ENCODE measurements around the gene ZNF140. TPM values are rescaled to one million over a fixed set of nuclear protein-coding genes. Genes with fewer than 3 reads are reported as not detected.

Gene ZNF140
- total and polyA plus RNA-seq, 2 of the 4 experiments (the other 2 are of a cell fraction): 8.3 to 25.8 TPM

DNA sequence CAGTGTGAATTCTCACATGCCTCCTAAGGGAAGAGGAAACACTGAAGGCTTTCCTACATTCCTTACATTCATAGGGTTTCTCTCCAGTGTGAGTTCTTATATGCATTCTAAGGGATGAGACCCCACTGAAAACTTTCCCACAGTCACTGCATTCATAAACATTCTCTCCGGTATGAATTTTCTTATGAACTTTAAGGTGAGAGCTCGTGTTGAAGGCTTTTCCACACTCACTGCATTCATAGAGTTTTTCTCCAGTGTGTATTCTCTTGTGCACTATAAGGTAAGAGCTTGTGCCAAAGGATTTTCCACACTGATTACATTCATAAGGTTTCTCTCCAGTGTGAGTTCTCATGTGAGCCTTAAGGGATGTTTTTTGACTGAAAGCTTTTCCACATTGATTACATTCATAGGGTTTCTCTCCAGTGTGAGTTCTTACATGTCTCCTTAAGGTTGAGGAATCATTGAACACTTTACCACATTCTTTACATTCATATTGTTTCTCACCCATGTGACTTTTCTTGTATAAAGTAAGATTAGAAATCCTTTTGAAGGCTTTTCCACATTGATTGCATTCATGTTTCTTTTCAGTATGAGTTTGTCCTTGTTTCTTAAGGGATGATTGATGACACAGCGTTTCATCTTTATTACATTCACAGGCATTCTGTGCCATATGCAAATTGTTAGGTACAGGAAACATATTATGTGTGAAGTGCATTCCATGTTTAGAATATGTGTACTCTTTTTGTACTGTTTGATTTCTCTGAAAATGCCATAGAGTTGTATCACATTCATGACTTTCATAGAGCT, 39.9 kb downstream of the ZNF140 start:
- H2BK15ac ChIP-seq (ENCODE audit: low read depth, low read length): no peak overlapping the region

More for the DNA sequence above, 39.9 kb downstream of the ZNF140 start:
- Histone ChIP-seq H3K4me2 (ENCODE audit: low read depth, low read length) (no peak overlapping the region), H3K9ac (ENCODE audit: low read depth, low read length) (no peak overlapping the region), H3K9me1 (ENCODE audit: insufficient read depth, low read length) (no peaks in the 10 kb centered on the region), H3K27me3 (ENCODE audit: control insufficient read depth, insufficient read depth, low read length) (no peaks in the 10 kb centered on the region), H2BK120ac (ENCODE audit: low read depth, low read length) (no peak overlapping the region), H2BK20ac (ENCODE audit: low read depth, low read length) (no peak overlapping the region), H4K91ac (ENCODE audit: insufficient read depth, low read depth, low read length) (no peak overlapping the region), H3K4me1 (ENCODE audit: control insufficient read depth, insufficient read depth, low read length) (no peaks in the 10 kb centered on the region), H3K14ac (replicated peaks; ENCODE audit: low read depth, low read length) (no peak overlapping the region), H3K36me3 (ENCODE audit: control insufficient read depth, insufficient read depth, low read length) (peaks cover 19% of the 10 kb centered on the region), H2AFZ (replicated peaks; ENCODE audit: low read length, poor library complexity) (no peak overlapping the region), H2AK9ac (replicated peaks; ENCODE audit: low read depth, low read length, poor library complexity) (no peak overlapping the region), H3K27ac (ENCODE audit: insufficient read depth, low read length) (no peak overlapping the region), H3K9me3 (ENCODE audit: control insufficient read depth, insufficient read depth, low read length) (peaks cover 76% of the 10 kb centered on the region), H2BK5ac (ENCODE audit: low read depth, low read length, poor library complexity, severe bottlenecking) (no peak overlapping the region), H4K8ac (ENCODE audit: low read depth in 2 of 2, low read length in 2 of 2) (no peak overlapping the region), H3K79me1 (ENCODE audit: low read depth in 1 of 2, low read length in 2 of 2) (peaks cover 0 to 3% of the 10 kb centered on the region in 2 experiments; a peak in 1 of 4 replicates), H2AK5ac (ENCODE audit: low read depth, low read length) (no peak overlapping the region), H3K4ac (ENCODE audit: low read depth, low read length) (no peak overlapping the region), H3K18ac (ENCODE audit: low read depth, low read length) (no peak overlapping the region), H3K23ac (ENCODE audit: low read depth, low read length) (no peak overlapping the region), H4K20me1 (ENCODE audit: insufficient read depth, low read length) (no peaks in the 10 kb centered on the region), H4K5ac (ENCODE audit: low read depth, low read length) (no peak overlapping the region), H3K56ac (ENCODE audit: extremely low read depth, insufficient read depth, low read length) (no peak overlapping the region), H3K4me3 (ENCODE audit: insufficient read depth, low read depth, low read length) (no peak overlapping the region)
- ChIA-PET POLR2A (ENCODE audit: unreplicated experiment) (no interaction called here), CTCF (no interaction called here)
- DNase-seq (no peak), ATAC-seq (ENCODE audit: low read depth) (no peak)
- peak; percentile 33; the same call in 1 of the 2 replicates for TF ChIP-seq MAFK (IDR thresholded peaks at IDR 0.05; ENCODE audit: low read depth, low read length)
- no peak for TF ChIP-seq CHD1 (IDR thresholded peaks at IDR 0.05; ENCODE audit: low read depth, low read length)
- dilution Hi-C loops (cut with HindIII; ENCODE audit: low sequenced_read_pairs, unreplicated experiment): no loop called here
- in situ Hi-C loops (cut with MboI; ENCODE audit: low sequenced_read_pairs): no loop called here
- no CpG with 5 or more reads among the region's 3 CpGs for WGBS, 2 experiments (ENCODE audit: extremely low coverage in 2 of 2, insufficient read length in 1 of 2)
- BruUV-seq (replicated peaks): no TSS peak
- intact Hi-C loops (cut with micrococcal nuclease): no loop called here
